AG04450 (cell line): ENCODE results near the gene AGPAT4. TPM values are rescaled to one million over a fixed set of nuclear protein-coding genes. Genes with fewer than 3 reads are reported as not detected.

ENCODE experiments used
- CTCF ChIA-PET: fragments of 300-600, 350-600 bp; formaldehyde crosslinking; extraction: SDS; loops from one replicate; lab custom pipeline; 2022; ENCODE audit warnings: antibody characterized with exemption, inconsistent platforms; lab: Charles Lee
- POLR2A ChIA-PET: fragments of 350-600 bp; formaldehyde crosslinking; extraction: SDS; loops from one replicate; lab custom pipeline; 2021; ENCODE audit warnings: antibody characterized with exemption, inconsistent platforms; lab: Yijun Ruan, JAX
- DNase-seq: peaks from one replicate; pipeline ENCODE4 v3.0.0-alpha.2; 2011; ENCODE audit warnings: low read depth, low spot score
- H3K27ac ChIP-seq: one replicate; pipeline ENCODE4 v1.5.1; 2012; ENCODE audit warnings: low read depth, low read length, control low read depth
- H3K27me3 ChIP-seq: one replicate; pipeline ENCODE4 v1.6.0; 2012; ENCODE audit warnings: low read length; ENCODE audit not compliant: control insufficient read depth, insufficient read depth
- H3K4me3 ChIP-seq: 2 replicates; pipeline ENCODE4 v1.5.1; 2011; ENCODE audit warnings: mild to moderate bottlenecking, low read depth, low read length, control low read depth
- H3K9me3 ChIP-seq: 2 replicates; pipeline ENCODE4 v1.5.1; 2012; ENCODE audit warnings: low read length; ENCODE audit not compliant: control insufficient read depth, insufficient read depth
- CTCF ChIP-seq: IDR thresholded peaks from 2 replicates; pipeline ENCODE4 v1.5.1; 2011; ENCODE audit warnings: low read depth, low read length, control low read depth, inconsistent platforms
- polyA plus RNA-seq: library from polyadenylated mRNA; depleted of rRNA; stranded (reverse); fragments of >200 nt; gene quantifications from 2 replicates; pipeline ENCODE4 v1.2.3, GENCODE V29; 2011

The AGPAT4 gene
- polyA plus RNA-seq, 1 experiment, result 10.0 TPM

- ChIA-PET POLR2A (no interaction called here), CTCF (interaction anchor here (1.3 kb wide), 1 partner anchor 140 kb away, joined by 5 read pairs; no protein-coding TSS in a partner anchor)
- TF ChIP-seq CTCF, result no peak
- H3K9me3 ChIP-seq, result no peaks in the 10 kb centered on the region; the same call in 1 of the 2 replicates
- no peak overlapping the region for H3K4me3 ChIP-seq
- no peak for DNase-seq
- no peak overlapping the region for H3K27ac ChIP-seq
- H3K27me3 ChIP-seq, result no peaks in the 10 kb centered on the region
Observed at GRCh38 chr6:161230339-161230738, 43.5 kb downstream of the AGPAT4 start.

- no peaks in the 10 kb centered on the region for H3K27me3 ChIP-seq
- ChIA-PET POLR2A (interaction anchor here (0.9 to 2.9 kb wide), 3 partner anchors 14 to 45 kb away, joined by 4 to 9 read pairs (median 5); partner anchors contain the start of gene AGPAT4), CTCF (interaction anchor here (1.2 kb wide), 1 partner anchor 14 kb away, joined by 8 read pairs; no protein-coding TSS in a partner anchor)
- H3K9me3 ChIP-seq, result no peaks in the 10 kb centered on the region; the same call in 1 of the 2 replicates
- TF ChIP-seq CTCF, result no peak
- peak; percentile 65 for DNase-seq
- peak overlapping the region; percentile 15; the same call in 1 of the 2 replicates for H3K4me3 ChIP-seq
- peak overlapping the region; percentile 89 for H3K27ac ChIP-seq
Observed at GRCh38 chr6:161228921-161229591, 44.8 kb downstream of the AGPAT4 start.

- Histone ChIP-seq H3K9me3 (no peaks in the 10 kb centered on the region; the same call in 1 of the 2 replicates), H3K27me3 (no peaks in the 10 kb centered on the region), H3K27ac (peak overlapping the region; percentile 12), H3K4me3 (no peak overlapping the region)
- CTCF ChIA-PET, result interaction anchor here (0.5 kb wide), 1 partner anchor 309 kb away, joined by 4 read pairs; no protein-coding TSS in a partner anchor
- POLR2A ChIA-PET, result interaction anchor here (0.7 to 2.9 kb wide), 2 partner anchors 13 to 46 kb away, joined by 3 to 9 read pairs; partner anchors contain the start of gene AGPAT4
- DNase-seq, result no peak
- no peak for TF ChIP-seq CTCF
Observed at GRCh38 chr6:161228096-161228495, 45.8 kb downstream of the AGPAT4 start.

GRCh38 chr6:161227004-161227960, 46.6 kb downstream of the AGPAT4 start:
- no peak for TF ChIP-seq CTCF
- H3K27ac ChIP-seq, result no peak overlapping the region
- no peak for DNase-seq
- ChIA-PET CTCF (interaction anchor here (0.5 kb wide), 1 partner anchor 308 kb away, joined by 4 read pairs; no protein-coding TSS in a partner anchor), POLR2A (interaction anchor here (0.7 to 2.9 kb wide), 2 partner anchors 12 to 46 kb away, joined by 3 to 9 read pairs; partner anchors contain the start of gene AGPAT4)
- H3K9me3 ChIP-seq, result no peaks in the 10 kb centered on the region
- no peaks in the 10 kb centered on the region for H3K27me3 ChIP-seq
- no peak overlapping the region for H3K4me3 ChIP-seq
